ENCODE measurements around the gene MIEF2. TPM values are rescaled to one million over a fixed set of nuclear protein-coding genes. Genes with fewer than 3 reads are reported as not detected.
A peak's percentile ranks its signal among the peaks of the same experiment; 100 is the strongest.
"Not testable (repeated sequence)": the region's sequence is repeated elsewhere in the genome, so short reads cannot be mapped to it uniquely, and the experiment has no call there.

MIEF2 gene
- polyA plus RNA-seq, 6 donors from 2014 or later, result 3.2 to 13.8 (median 9.9) TPM

DNA sequence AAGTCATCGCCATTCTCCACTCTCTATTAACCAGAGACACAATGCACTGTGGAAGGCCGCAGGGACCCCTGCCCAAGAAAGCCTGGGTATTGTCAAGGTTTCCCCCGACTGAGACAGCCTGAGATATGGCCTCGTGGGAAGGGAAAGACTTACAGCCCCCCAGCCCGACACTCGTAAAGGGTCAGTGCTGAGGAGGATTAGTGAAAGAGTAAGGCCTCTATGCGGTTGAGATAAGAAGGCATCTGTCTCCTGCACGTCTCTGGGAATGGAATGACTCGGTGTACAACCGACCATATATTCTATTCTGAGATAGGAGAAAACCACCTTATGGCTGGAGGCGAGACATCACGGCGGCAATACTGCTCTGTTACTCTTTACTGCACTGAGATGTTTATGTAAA, 42.7 kb downstream of the MIEF2 start:
- not testable (repeated sequence) for DNase-seq; H3K4me3 Mint-ChIP-seq; H3K4me1 Mint-ChIP-seq; H3K9me3 Mint-ChIP-seq; ATAC-seq (ENCODE audit: low read depth in 2 of 2); H3K27me3 Mint-ChIP-seq
- Mint-ChIP-seq H3K36me3 (peaks cover 0 to 16% of the 10 kb centered on the region in 2 donors), H3K27ac (peak overlapping the region in 1 of 6 donors; percentile 32)

DNA sequence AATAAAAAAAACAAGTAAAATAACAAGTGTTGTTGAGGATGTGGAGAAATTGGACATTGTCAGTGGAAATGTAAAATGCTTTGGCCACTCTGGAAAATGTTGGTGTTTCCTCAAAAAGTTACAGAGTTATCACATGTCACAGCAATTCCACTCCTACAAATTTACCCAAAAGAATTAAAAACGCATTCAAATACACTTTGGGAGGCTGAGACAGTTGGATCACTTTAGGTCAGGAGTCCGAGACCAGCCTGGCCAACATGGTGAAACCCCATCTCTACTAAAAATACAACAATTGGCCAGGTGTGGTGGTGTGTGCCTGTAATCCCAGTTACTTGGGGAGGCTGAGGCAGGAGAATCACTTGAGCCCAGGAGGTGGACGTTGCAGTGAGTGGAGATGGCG, 48.7 kb downstream of the MIEF2 start:
- ATAC-seq (ENCODE audit: low read depth in 2 of 2) (no peak), DNase-seq (no peak)
- Mint-ChIP-seq H3K9me3 (no peaks in the 10 kb centered on the region), H3K27me3 (no peaks in the 10 kb centered on the region), H3K4me1 (peaks cover 13 to 25% (median 25%) of the 10 kb centered on the region in 3 donors), H3K4me3 (no peak overlapping the region), H3K36me3 (no peaks in the 10 kb centered on the region), H3K27ac (no peak overlapping the region)

- Mint-ChIP-seq H3K27ac (peak overlapping the region; percentile 56 to 100 (median 100)), H3K27me3 (no peaks in the 10 kb centered on the region), H3K4me1 (peaks cover 39 to 69% (median 63%) of the 10 kb centered on the region in 3 donors), H3K36me3 (no peaks in the 10 kb centered on the region), H3K4me3 (peak overlapping the region; percentile 83 to 100 (median 96)), H3K9me3 (peaks cover 0 to 3% (median 0%) of the 10 kb centered on the region in 7 donors)
- DNase-seq (no peak), ATAC-seq (ENCODE audit: low read depth in 2 of 2) (peak; percentile 4 to 8)
Observed at GRCh38 chr17:18314059-18314730, 53.7 kb downstream of the MIEF2 start.

DNA sequence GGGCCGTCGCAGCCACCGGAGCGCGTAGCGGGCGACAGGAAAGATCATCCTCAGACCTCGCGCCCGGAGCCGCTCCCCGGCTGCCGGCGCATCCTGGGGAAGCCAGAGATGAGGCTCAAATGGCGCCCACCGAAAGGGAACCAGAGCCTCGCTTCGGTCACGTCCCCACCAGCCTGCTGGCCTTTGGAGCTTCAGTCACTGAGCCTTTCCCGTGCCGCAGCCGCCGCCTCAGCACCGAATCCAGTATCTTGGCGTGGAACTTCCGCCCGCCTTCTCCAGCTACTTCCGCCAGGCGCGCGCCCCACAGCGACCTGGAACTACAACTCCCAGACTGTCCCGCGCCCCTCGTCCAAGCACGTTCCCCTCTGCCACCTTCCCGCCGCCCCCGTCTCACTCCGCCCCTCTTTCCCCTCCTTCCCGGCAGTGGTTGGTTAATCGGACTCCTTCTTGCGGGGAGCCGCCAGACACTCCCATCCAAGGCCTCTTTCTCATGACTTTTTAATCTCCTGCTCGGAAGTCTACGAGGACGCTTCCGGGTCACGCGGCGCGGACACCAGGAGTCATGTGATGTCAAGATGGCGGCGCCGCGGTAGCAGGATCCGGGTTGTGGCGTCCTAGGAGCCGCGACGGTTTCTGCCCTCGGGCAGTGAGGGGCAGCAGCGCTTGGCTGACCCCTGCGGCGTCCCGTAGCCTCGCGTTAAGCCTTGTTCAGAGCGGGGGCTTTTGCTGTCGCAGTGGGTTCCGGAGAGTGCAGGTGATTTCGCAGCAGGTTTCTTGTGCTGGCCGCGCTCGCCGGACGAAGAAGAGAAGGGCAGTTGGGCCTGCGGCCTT, 54.5 kb downstream of the MIEF2 start, which contains the start of the genes SMCR8 and TOP3A:
TSS of gene SMCR8 (plus strand) at position 563 of the 831 bp plus-strand sequence. CDS start 497 bp downstream, outside the sequence.
TSS of gene TOP3A (minus strand) at position 264 of the 831 bp plus-strand sequence. CDS start at position 48, 216 bp downstream.
- Mint-ChIP-seq H3K4me3 (peak within 1 kb of the TSS; percentile 83 to 100 (median 96)), H3K4me1 (peaks cover 45 to 76% (median 70%) of the 10 kb centered on the region in 3 donors), H3K27me3 (no peaks in the 10 kb centered on the region), H3K27ac (peak within 1 kb of the TSS; percentile 95 to 100 (median 100)), H3K36me3 (no peaks in the 10 kb centered on the region), H3K9me3 (peaks cover 0 to 3% (median 0%) of the 10 kb centered on the region in 7 donors)
- peak; percentile 93 for DNase-seq
- ATAC-seq (ENCODE audit: low read depth in 2 of 2), result peak; percentile 85

DNA sequence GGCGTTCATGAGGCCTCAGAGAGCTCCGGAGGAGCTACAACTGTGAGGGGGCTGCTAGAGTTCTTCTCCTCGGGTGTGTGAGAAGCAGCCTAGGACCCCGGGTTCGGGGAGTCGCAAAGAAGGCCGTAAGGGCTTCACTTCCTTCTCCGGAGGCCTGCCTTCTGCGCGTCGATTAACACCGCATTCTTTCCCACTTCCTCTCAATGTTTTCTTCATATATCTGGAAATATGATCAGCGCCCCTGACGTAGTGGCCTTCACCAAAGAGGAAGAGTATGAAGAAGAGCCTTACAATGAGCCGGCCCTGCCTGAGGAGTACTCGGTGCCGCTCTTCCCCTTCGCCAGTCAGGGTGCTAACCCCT, 55.1 kb downstream of the MIEF2 start:
- H3K4me1 Mint-ChIP-seq, result peaks cover 50 to 79% (median 76%) of the 10 kb centered on the region in 3 donors
- H3K4me3 Mint-ChIP-seq, result peak overlapping the region; percentile 83 to 100 (median 96)
- H3K27ac Mint-ChIP-seq, result peak overlapping the region; percentile 95 to 100 (median 100)
- ATAC-seq (ENCODE audit: low read depth in 2 of 2), result peak; percentile 40 to 43
- H3K9me3 Mint-ChIP-seq, result peaks cover 0 to 3% (median 0%) of the 10 kb centered on the region in 7 donors
- no peaks in the 10 kb centered on the region for H3K36me3 Mint-ChIP-seq
- H3K27me3 Mint-ChIP-seq, result no peaks in the 10 kb centered on the region
- DNase-seq, result no peak

- H3K36me3 Mint-ChIP-seq, result no peaks in the 10 kb centered on the region
- H3K9me3 Mint-ChIP-seq, result peaks cover 0 to 3% (median 0%) of the 10 kb centered on the region in 7 donors
- H3K4me3 Mint-ChIP-seq, result peak overlapping the region; percentile 83 to 100 (median 96)
Observed at GRCh38 chr17:18315961-18316360, 55.5 kb downstream of the MIEF2 start.

More at GRCh38 chr17:18315961-18316360, 55.5 kb downstream of the MIEF2 start:
- H3K27ac Mint-ChIP-seq, result peak overlapping the region; percentile 95 to 100 (median 100)
- no peak for DNase-seq
- peaks cover 54 to 81% (median 80%) of the 10 kb centered on the region in 3 donors for H3K4me1 Mint-ChIP-seq
- no peak for ATAC-seq (ENCODE audit: low read depth in 2 of 2)
- no peaks in the 10 kb centered on the region for H3K27me3 Mint-ChIP-seq

Other genes starting within 250 kb of the MIEF2 start
- 10 to 100 TPM; 24.0 to 42.7 (median 34.1) TPM for gene ATPAF2, start 221.5 kb upstream of the MIEF2 start, polyA plus RNA-seq (ENCODE audit: low read depth in 6 of 6)
- 10 to 100 TPM in 2 of 6 donors, 1 to 10 TPM in 4; 6.7 to 11.8 (median 7.4) TPM for gene GID4, start 221.3 kb upstream of the MIEF2 start, polyA plus RNA-seq (ENCODE audit: low read depth in 6 of 6)
- gene DRG2, start 172.7 kb upstream of the MIEF2 start, polyA plus RNA-seq (ENCODE audit: low read depth in 6 of 6), result 10 to 100 TPM; 36.1 to 70.4 (median 41.8) TPM
- gene MYO15A, start 151.9 kb upstream of the MIEF2 start, polyA plus RNA-seq (ENCODE audit: low read depth in 6 of 6), result 1 to 10 TPM in 2 of 6 donors, under 1 TPM in 4; 0.43 to 2.0 (median 0.65) TPM
- 100 to 1,000 TPM; 124 to 169 (median 146) TPM for gene ALKBH5, start 76.8 kb upstream of the MIEF2 start, polyA plus RNA-seq (ENCODE audit: low read depth in 6 of 6)
- gene LLGL1, start 35.0 kb upstream of the MIEF2 start, polyA plus RNA-seq (ENCODE audit: low read depth in 6 of 6), result 1 to 10 TPM in 2 of 6 donors, under 1 TPM in 3, not detected in 1; 0.38 to 1.4 (median 0.86) TPM
- gene FLII, start 1.9 kb upstream of the MIEF2 start, polyA plus RNA-seq (ENCODE audit: low read depth in 6 of 6), result 100 to 1,000 TPM in 3 of 6 donors, 10 to 100 TPM in 3; 80.0 to 169 (median 98.4) TPM
- gene TOP3A, start 54.3 kb downstream of the MIEF2 start, polyA plus RNA-seq (ENCODE audit: low read depth in 6 of 6), result 10 to 100 TPM in 5 of 6 donors, 1 to 10 TPM in 1; 5.2 to 20.1 (median 14.6) TPM
- gene SMCR8, start 54.6 kb downstream of the MIEF2 start, polyA plus RNA-seq (ENCODE audit: low read depth in 6 of 6), result 1 to 10 TPM; 2.8 to 9.2 (median 5.9) TPM
- gene SHMT1, start 102.9 kb downstream of the MIEF2 start, polyA plus RNA-seq (ENCODE audit: low read depth in 6 of 6), result 10 to 100 TPM in 5 of 6 donors, 1 to 10 TPM in 1; 9.1 to 18.0 (median 15.8) TPM
- gene EVPLL, start 117.1 kb downstream of the MIEF2 start, polyA plus RNA-seq (ENCODE audit: low read depth in 6 of 6), result not detected
- not detected for gene LGALS9C, start 216.1 kb downstream of the MIEF2 start, polyA plus RNA-seq (ENCODE audit: low read depth in 6 of 6)

All from naive B cell (primary cell).